Left ventricle myocardium superior (tissue), 1 donor: ENCODE measurements around the gene GPRC5A. TPM values are rescaled to one million over a fixed set of nuclear protein-coding genes. Genes with fewer than 3 reads are reported as not detected.
A peak's percentile ranks its signal among the peaks of the same experiment; 100 is the strongest.
"Not testable (repeated sequence)": the region's sequence is repeated elsewhere in the genome, so short reads cannot be mapped to it uniquely, and the experiment has no call there.

Experiments
- ATAC-seq: fragments of 200-7000 bp; cut with Tn5 transposase; one replicate; pipeline ENCODE4 v1.9.1; 2020; ENCODE audit warnings: mild to moderate bottlenecking, moderate library complexity
- DNase-seq: peaks from one replicate; pipeline ENCODE4 v3.0.0-alpha.2; 2020
- intact Hi-C: fragments of 100-400 bp; cut with micrococcal nuclease; formaldehyde crosslinking; loops from one replicate; pipeline ENCODE4 v1.11.0; 2022
- long read RNA-seq: library from polyadenylated mRNA; unstranded; transcript quantifications from one replicate; pipeline ENCODE4 v2.0.0, GENCODE V29; 2021
- total RNA-seq: library from RNA; stranded (reverse); fragmentation: NEBNext Ultra II Directional; extraction: Animal tissue kit (Norgen Biotek cat#: 25700); gene quantifications from one replicate; pipeline ENCODE4 v1.2.1, GENCODE V29; 2021
- donor health status: DM: no; HTN: yes; CAD: no; lungs with severe emphysema.

The GPRC5A gene, protein sequence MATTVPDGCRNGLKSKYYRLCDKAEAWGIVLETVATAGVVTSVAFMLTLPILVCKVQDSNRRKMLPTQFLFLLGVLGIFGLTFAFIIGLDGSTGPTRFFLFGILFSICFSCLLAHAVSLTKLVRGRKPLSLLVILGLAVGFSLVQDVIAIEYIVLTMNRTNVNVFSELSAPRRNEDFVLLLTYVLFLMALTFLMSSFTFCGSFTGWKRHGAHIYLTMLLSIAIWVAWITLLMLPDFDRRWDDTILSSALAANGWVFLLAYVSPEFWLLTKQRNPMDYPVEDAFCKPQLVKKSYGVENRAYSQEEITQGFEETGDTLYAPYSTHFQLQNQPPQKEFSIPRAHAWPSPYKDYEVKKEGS
- total RNA-seq = 1.9 TPM
- long read RNA-seq = 0 reads

- intact Hi-C loops = no loop called here
- peak; percentile 84 for DNase-seq
- ATAC-seq = peak; percentile 95
Observed at GRCh38 chr12:12891080-12891880, at the start of gene GPRC5A. Gene GPRC5A (plus strand): TSS chr12:12891562. CDS start chr12:12908250, 16,688 bp downstream.

DNA sequence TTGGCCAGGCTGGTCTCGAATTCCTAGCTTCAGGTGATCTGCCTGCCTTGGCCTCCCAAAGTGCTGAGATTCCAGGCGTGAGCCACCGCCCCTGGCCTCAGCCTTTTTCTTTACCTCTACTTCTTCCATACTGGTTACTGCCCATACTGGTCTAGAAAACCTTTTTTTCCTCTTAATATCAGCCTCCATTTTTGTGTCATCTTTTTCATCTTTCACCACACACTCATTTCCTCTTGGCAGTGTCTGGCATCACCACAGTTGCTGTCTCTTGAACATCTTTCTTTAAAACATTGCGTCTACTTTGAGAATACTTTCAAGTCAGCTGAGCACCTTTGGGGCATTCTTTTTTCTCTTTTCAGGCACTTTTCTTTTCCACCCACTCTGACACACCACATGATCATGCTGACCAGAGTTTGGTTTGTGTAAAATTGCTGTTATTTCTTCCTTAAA lies 45.5 kb upstream of the GPRC5A start:
- DNase-seq (no peak), ATAC-seq (no peak)
- intact Hi-C loops = no loop called here

GRCh38 chr12:12846780-12847179 lies 44.6 kb upstream of the GPRC5A start:
- DNase-seq, intact Hi-C loops, ATAC-seq: not testable (repeated sequence)

DNA sequence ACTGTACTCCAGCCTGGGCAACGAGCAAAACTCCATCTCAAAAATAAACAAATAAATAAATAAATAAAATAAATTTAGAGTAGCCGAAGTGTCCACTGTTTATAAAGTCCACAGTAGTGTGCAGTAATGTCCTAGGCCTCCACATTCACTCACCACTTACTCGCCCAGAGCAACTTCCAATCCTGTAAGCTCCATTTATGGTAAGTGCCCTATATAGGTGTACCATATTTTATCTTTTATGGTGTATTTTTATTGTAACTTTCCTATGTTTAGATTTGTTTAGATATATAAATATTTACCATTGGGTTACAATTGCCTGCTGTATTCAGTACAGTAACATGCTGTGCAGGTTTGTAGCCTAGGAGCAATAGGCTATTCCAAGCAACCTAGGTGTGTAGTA lies 37.9 kb upstream of the GPRC5A start:
- intact Hi-C loops = no loop called here
- DNase-seq (no peak), ATAC-seq (no peak)

GRCh38 chr12:12859690-12860089 lies 31.7 kb upstream of the GPRC5A start:
- ATAC-seq (no peak), DNase-seq (no peak)
- intact Hi-C loops = no loop called here

GRCh38 chr12:12864243-12864642 lies 27.1 kb upstream of the GPRC5A start:
- intact Hi-C loops = no loop called here
- ATAC-seq (no peak), DNase-seq (no peak)

DNA sequence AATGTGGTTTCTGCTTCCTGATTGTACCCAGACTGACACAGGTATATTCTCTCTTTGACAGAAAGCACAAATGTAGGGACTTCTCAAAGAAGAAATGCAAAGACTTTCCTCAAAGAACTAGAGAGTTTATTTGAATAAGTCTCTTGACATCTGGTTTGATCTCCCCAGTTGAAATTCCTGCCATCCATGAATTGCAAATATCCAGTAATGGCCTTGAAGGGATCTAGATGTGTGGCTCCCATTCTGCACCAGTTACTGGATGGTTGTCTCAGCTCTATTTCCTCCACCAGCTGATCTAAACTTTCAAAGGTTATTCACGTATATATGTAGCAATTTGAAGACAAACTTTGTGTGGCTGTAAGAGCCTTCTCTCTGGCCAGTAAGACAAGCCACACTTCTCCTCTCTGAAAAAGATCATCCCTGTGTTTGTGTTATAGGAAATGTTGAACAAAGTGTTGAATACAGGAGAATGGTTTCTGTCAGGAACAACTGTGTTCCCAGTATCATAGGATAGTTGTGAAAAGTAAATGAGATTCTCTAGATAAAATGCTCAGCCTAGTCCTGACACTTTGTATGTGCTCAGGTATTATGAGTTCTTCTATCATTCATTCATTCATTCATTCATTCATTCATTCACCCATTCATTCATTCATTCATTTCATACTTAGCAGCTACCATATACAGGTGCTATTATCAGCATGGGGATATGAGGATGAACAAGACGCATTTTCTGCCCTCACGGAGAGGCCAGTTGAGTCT lies 22.7 kb upstream of the GPRC5A start:
- intact Hi-C loops = no loop called here
- DNase-seq = no peak
- no peak for ATAC-seq

DNA sequence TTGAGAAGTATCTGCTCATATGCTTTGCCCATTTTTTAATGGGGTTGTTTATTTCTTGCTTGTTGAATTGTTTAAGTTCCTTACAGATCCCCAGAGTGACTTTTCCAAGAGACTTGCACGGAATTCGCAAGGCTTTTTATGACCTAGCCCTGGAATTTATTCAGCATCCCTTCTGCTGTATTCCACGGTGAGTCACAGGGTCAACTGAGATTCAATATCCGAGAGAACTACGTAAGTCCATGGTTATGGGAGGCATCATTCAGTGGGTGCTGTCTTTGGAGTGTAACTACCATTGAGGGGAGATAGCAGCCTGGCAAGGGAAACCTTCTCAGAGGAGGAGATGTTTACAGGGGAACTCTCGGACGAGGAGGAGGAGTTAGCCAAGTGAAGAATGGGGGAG lies 20.9 kb upstream of the GPRC5A start:
- DNase-seq (no peak), ATAC-seq (no peak)
- intact Hi-C loops = no loop called here

DNA sequence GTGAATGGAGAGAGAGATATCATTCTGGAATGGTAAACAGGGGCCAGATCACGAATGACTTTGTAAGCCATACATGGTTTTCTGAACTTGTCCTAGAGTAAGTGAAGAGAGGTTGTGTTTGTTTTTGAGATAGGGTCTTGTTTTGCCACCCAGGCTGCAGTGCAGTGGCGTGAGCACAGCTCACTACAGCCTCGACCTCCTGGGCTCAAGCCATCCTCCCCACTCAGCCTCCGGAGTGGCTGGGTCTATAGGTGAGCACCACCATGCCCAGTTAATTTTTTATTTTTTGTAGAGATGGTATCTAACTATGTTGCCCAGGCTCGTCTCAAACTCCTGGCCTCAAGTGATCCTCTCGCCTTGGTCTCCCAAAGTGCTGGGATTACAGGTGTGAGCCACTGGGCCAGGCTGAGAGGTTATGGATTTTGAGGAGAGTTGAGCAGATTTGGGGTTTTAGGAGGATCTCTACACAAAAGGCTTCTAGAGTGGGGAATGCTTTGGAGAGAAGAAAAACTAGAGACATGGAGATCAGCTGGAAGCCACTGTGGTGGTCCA lies 19.7 kb upstream of the GPRC5A start:
- intact Hi-C loops = no loop called here
- ATAC-seq = no peak
- no peak for DNase-seq

GRCh38 chr12:12872139-12872933 lies 19.0 kb upstream of the GPRC5A start:
- DNase-seq = no peak
- no peak for ATAC-seq
- intact Hi-C loops = no loop called here

- ATAC-seq = no peak
- DNase-seq = no peak
- intact Hi-C loops = no loop called here
Observed at GRCh38 chr12:12872934-12873275, 18.5 kb upstream of the GPRC5A start.

DNA sequence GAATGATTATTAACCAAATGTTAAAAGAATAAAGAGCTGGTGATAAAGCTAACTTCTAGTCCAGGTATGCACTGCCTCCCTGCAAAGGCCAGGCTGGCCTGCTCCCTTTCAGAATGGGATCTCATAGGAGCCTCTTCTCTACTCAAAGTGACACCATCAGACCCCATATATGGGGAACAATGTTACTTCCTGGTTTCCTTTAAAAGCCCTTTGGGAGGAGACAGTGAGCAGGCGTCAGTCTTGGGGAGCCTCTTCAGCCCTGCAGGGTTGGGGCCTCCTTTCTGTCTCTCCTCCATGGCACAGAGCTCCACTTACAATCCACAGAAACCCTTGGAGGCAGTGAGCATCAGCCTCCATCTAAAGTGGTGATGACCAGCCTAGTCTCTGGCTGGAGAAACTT lies 17.3 kb upstream of the GPRC5A start:
- intact Hi-C loops = no loop called here
- ATAC-seq = no peak
- no peak for DNase-seq

- intact Hi-C loops, ATAC-seq, DNase-seq: not testable (repeated sequence)
Observed at GRCh38 chr12:12875301-12875700, 16.1 kb upstream of the GPRC5A start.

- ATAC-seq = no peak
- intact Hi-C loops = no loop called here
- DNase-seq = no peak
Observed at GRCh38 chr12:12877153-12877768, 14.1 kb upstream of the GPRC5A start.

DNA sequence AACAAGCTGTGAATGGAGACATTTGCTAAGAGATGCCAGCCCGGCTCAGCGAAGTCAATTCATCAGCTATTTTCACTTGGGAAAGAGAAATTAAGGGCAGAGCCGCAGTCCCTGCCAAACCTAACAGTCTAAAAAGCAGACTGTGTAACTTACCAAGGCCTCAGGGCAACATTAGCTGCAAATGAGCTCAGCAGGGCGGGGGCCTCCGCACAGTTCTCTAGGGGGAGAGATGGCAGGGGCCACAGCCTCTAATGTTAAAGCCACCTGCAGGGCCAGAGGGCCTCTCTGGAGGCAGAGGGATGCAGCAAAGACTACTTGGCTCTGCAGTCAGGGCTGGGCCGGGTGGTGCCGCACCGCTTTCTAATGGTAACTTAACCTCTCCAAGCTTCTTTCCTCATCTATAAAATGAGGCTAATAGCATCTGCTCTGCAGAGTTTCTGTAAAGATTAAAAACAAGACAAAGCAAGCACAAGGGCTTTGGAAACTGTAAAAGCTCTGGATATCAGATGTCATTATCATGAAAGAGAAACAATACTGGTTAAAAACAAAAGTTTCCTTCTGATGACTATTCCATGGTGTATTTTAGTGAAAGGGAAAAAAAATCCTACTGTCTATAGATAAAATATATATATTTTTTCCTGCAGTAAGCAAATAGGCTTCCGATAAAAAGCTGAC lies 13.4 kb upstream of the GPRC5A start:
- ATAC-seq (no peak), DNase-seq (no peak)
- intact Hi-C loops = no loop called here

DNA sequence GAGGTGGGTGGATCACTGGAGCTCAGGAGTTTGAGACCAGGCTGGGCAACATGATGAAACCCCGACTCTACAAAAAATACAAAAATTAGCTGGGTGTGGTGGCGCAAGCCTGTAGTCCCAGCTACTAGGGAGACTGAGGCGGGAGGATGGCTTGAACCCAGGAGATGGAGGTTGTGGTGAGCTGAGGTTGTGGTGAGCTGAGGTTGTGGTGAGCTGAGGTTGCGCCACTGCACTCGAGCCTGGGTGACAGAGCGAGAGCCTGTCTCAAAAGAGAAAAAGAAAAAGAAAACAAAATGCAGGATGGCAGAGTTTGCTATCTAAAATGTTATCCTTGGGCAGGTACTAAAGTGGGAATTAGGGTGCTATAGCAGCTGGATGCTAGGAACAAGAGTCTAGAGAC lies 10.8 kb upstream of the GPRC5A start:
- intact Hi-C loops = no loop called here
- DNase-seq = no peak
- no peak for ATAC-seq

- ATAC-seq (no peak), DNase-seq (no peak)
- intact Hi-C loops = no loop called here
Observed at GRCh38 chr12:12881151-12881909, 10.0 kb upstream of the GPRC5A start.
